GM18526 (cell line): Measurements from ENCODE around the gene MALRD1.

Source experiments
- POLR2A ChIP-seq: IDR thresholded peaks from 3 replicates; pipeline ENCODE4 v1.6.1; 2011; ENCODE audit not compliant: insufficient read length; ENCODE audit errors: extremely low read depth

Gene MALRD1

GRCh38 chr10:19588608-19589007 lies 540.0 kb downstream of the MALRD1 start:
- TF ChIP-seq POLR2A, result no peak

DNA sequence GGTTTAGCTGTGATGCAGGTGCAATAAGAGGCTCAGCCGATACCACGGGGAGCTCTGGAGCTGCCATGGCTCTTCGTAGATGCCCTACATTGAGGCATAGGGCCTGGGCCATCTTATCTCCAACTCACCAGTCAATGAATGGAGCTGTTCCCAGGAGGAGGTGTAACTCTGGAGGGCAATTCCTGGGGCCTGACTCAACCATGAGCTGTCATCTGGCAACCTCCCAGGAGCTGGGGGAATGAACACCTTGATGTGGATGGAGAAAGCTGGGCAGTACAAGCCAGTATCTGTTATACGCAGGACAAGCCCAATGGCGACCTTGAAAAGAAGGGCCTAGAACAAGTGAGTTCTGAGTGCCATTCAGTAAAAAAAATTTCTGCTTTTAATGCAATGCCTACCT lies 543.7 kb downstream of the MALRD1 start:
- TF ChIP-seq POLR2A, result no peak

DNA sequence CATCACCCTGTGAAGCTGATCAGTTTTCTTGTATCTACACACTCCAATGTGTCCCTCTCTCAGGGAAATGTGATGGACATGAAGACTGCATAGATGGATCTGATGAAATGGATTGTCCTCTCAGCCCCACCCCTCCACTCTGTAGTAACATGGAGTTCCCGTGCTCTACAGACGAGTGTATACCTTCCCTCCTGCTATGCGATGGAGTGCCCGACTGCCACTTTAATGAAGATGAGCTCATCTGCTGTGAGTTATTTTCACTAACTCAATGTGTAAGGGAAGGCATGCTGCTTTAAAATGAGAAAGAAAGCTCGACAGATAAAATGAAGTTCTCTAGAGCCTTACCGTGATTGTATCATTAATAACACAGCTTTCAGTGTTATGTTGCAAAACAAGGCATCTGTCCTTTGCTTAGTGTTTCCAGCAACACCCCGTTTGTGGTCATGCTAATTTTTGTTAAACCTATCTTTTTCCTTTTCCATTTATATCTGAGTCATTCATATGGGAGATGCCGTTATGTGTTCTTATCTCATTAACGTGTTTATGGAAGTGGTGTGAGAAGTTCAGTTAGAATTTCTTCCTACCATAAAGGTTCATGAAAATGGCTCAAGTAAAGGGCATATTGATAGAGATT lies 546.7 kb downstream of the MALRD1 start:
- no peak for TF ChIP-seq POLR2A

DNA sequence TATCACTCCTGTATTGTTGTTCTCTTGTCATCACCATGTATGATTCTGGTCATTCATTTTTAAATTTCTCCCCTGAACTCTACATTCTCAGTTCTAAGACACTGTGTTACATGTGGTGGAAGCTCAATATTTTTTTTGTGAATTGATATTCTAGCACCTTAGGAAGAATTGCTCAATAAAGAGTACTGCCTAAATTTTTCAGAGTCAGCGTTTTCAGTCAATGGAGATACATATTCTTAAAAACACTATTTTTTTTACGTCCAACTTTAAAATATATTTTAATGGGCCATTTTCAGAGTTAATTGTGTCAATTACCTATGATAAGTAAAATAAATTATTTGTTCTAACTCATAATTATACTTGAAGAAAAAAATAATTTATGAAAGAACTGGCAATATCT lies 557.2 kb downstream of the MALRD1 start:
- no peak for TF ChIP-seq POLR2A

GRCh38 chr10:19606968-19607367 lies 558.4 kb downstream of the MALRD1 start:
- TF ChIP-seq POLR2A, result no peak

- no peak for TF ChIP-seq POLR2A
Observed at GRCh38 chr10:19611775-19612174, 563.2 kb downstream of the MALRD1 start.

- no peak for TF ChIP-seq POLR2A
Observed at GRCh38 chr10:19616966-19617365, 568.4 kb downstream of the MALRD1 start.

GRCh38 chr10:19620811-19621210 lies 572.2 kb downstream of the MALRD1 start:
- TF ChIP-seq POLR2A, result no peak

DNA sequence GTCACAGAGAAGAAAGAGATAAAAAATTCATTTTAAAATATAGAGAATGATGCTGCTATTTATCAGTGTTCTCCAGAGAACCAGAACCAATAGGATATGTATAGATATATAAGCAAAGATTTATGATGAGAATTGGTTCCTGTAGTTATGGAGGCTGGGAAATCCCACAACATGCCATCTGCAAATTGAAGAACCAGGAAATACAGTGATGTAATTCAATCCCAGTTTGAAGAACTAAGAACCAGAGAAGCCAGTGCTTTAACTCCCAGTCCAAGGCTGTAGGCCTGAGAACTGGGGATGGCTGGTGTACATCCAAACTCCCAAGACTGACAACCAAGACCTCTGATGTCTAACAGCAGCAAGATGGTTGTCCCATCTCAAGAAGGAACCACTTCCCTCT lies 574.7 kb downstream of the MALRD1 start:
- no peak for TF ChIP-seq POLR2A

DNA sequence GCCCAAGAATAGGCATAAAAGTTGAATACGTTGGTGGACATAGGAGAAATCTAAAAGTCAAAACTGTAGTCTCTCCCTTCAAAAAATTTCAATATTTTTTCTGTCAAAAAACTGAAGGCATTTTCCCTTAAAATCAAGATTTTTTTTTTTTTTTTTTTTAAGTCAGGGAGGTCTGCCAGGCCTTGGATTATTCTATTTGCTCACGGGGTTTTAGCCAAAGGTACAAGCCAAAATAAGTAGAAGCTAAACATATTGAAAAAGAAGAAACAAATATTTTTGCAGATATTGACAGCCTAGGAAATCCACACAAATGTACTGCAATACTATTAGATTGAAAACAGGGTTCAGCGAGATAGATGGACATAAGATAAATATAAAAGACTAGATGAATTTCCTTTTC lies 577.6 kb downstream of the MALRD1 start:
- no peak for TF ChIP-seq POLR2A

- no peak for TF ChIP-seq POLR2A
Observed at GRCh38 chr10:19628767-19629560, 580.4 kb downstream of the MALRD1 start.

DNA sequence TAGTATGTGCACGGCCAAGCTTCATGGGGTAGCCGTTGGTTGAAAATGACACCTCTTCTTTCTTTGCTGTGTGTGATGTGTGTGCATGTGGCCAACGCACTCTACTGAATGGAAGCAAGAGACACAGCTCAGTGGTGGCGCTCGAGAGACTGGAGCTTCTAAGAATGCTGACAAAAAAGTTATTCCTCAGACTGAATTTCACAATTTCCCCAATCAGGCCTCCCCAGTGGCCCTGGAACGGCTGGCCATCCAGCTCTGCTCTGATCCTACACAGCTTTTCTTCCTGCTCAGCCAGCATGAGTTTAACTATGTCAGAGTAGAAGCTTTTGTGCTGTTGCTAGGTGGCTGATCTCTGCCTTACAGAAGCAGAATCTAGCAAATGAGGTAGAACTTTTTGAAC lies 581.0 kb downstream of the MALRD1 start:
- no peak for TF ChIP-seq POLR2A

GRCh38 chr10:19634163-19634562 lies 585.6 kb downstream of the MALRD1 start:
- TF ChIP-seq POLR2A, result no peak

- no peak for TF ChIP-seq POLR2A
Observed at GRCh38 chr10:19638182-19638895, 589.7 kb downstream of the MALRD1 start.

GRCh38 chr10:19638896-19639233 lies 590.3 kb downstream of the MALRD1 start:
- TF ChIP-seq POLR2A, result no peak

DNA sequence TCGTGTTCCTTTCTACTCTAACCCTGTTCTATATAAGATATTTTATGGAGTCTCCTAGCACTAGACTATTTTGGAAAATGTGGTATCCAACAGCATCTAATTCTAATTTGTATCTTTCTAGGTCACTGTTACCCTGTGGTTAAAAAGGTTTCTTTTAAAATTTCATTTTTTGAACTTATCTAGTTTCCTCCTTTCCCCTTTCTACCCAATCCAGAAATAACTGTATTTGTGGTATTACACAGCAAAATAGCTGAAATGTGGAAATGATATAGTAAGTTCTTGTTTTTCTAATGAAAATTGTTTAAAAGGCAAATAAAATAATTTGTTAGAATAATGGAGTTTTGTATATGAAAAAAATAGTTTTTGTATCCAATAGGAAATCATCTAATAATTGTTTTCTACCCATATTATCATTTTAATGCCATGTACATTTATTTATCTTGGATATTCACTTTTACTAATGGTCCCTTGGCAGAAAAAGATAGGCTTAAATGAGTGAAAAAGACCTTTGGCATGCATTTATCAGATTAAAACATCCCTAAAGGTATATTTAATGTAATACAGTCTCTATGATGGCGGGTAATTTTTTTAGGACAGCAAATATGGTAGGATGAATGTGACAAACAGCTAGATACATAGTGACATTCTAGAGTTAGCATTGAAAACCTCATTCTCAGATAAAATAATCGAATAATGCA lies 592.1 kb downstream of the MALRD1 start:
- no peak for TF ChIP-seq POLR2A

DNA sequence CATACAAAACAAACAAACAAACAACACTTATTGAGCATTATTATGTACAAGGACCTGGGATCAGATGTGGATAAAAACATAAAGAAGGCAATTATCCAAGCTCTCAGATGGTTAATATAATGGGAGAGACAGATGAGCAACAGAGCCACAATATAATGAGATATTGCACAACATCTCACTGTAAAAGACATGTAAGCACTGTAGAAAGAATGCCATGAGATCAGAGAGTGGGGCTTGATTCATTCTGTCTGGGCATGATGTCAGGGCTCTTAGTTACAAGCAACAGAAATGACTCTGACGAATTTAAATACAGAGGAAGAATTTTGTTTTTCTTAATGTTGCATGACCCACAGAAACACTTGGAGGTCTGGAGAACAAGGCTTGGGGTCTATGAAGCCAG lies 602.9 kb downstream of the MALRD1 start:
- no peak for TF ChIP-seq POLR2A
